Mucosa of stomach (tissue), 1 donor: ENCODE data around the gene ADAM12.

Experiments used
- H3K27me3 ChIP-seq: one replicate; pipeline ENCODE4 v1.7.0; 2013; ENCODE audit warnings: mild to moderate bottlenecking, low read length; ENCODE audit not compliant: control insufficient read depth, insufficient read depth
- H3K36me3 ChIP-seq: one replicate; pipeline ENCODE4 v1.7.0; 2013; ENCODE audit warnings: low read length; ENCODE audit not compliant: control insufficient read depth, insufficient read depth
- H3K4me1 ChIP-seq: one replicate; pipeline ENCODE4 v1.7.0; 2013; ENCODE audit warnings: mild to moderate bottlenecking, low read length; ENCODE audit not compliant: control insufficient read depth, insufficient read depth
- H3K4me3 ChIP-seq: one replicate; pipeline ENCODE4 v1.7.0; 2013; ENCODE audit warnings: low read length
- H3K9ac ChIP-seq: one replicate; pipeline ENCODE4 v1.7.0; 2013; ENCODE audit warnings: mild to moderate bottlenecking, low read length, moderate library complexity
- H3K9me3 ChIP-seq: one replicate; pipeline ENCODE4 v1.7.0; 2013; ENCODE audit warnings: mild to moderate bottlenecking, low read length, moderate library complexity; ENCODE audit not compliant: control insufficient read depth
- donor health status: Pancreatic carcinoma.

The ADAM12 gene

DNA sequence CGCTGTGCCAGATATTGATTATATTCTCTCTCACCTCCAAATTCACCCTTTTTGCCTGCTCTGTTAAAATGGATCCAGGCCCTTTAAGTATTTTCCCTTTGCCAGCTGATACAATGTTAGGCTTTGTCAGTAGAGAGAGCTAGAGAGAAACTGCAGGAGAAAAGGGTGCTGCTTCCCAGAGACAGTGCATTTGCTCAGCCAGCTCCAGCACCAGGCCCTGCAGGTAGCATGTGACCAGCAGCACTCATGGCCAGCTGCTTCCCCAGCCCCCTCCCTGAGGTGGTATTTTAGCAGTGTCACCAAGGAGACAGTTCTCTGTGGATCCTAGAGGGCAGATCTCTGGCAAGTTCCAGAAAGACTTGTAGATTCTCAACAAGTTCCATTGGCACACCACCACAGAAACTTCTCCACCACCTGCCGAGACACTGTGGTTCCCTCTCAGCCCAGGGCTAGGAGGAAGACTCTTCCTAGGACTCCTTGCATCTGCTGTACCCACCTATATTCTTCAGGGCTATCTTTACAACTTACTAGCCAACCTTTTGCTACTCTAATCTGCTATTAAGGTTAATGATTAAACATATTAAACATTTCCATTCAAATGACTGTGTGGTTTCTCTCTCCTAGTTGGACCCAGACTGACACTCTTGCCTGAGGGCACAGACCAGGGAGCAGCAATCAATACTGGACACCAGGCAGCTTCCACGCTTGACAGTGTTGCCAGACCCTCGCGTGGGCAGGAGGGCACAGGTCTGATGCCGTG lies 35.6 kb upstream of the ADAM12 start:
- Histone ChIP-seq H3K36me3 (no peaks in the 10 kb centered on the region), H3K27me3 (no peaks in the 10 kb centered on the region), H3K4me1 (no peaks in the 10 kb centered on the region), H3K9me3 (no peaks in the 10 kb centered on the region), H3K9ac (no peak overlapping the region), H3K4me3 (no peak overlapping the region)

DNA sequence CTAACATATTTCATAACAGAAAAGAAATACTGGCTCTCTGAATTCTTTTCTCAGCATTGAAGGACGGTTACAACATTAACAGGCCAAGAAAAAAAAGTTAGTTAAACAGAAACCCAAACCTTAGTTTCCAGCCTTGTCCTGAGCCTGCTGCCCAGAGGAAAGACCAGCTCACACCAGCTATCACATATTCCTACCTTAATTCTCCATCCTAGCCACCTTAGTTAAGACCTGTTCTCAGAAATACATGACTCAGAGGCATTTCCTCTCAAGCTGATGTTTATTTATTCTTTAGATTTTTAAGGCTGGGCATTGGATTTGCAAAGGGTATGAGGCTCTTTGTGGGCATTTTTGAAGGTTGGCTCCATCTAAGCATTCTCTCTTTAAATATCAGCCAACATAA lies 34.3 kb upstream of the ADAM12 start:
- H3K4me1 ChIP-seq = no peaks in the 10 kb centered on the region
- no peaks in the 10 kb centered on the region for H3K27me3 ChIP-seq
- H3K4me3 ChIP-seq = no peak overlapping the region
- H3K9ac ChIP-seq = no peak overlapping the region
- no peaks in the 10 kb centered on the region for H3K9me3 ChIP-seq
- no peaks in the 10 kb centered on the region for H3K36me3 ChIP-seq

DNA sequence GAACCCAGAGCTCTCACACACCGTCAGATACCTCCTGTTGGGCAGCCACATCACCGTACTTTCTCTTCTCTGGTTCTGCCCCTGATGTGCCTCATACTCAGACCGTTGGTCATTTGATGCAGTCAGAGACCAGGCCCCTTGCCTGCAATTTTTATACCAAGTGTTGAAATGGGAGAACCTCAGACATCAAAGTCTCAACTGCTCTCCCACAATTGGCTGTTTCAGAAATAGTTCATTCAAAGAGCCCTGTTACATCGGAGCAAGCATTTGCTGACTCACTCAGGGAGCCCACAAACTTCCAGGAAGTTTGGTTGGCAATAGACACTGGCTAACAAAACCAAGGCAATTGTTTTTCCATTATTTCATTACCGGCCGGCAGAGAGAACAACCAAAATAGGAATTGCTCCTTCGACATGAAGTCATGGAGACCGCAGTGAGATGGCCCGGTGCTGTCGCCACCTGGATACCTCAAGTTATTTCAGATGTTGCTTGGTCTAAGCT lies 33.5 kb upstream of the ADAM12 start:
- no peaks in the 10 kb centered on the region for H3K4me1 ChIP-seq
- H3K9me3 ChIP-seq = no peaks in the 10 kb centered on the region
- no peak overlapping the region for H3K9ac ChIP-seq
- H3K27me3 ChIP-seq = no peaks in the 10 kb centered on the region
- no peak overlapping the region for H3K4me3 ChIP-seq
- H3K36me3 ChIP-seq = no peaks in the 10 kb centered on the region

DNA sequence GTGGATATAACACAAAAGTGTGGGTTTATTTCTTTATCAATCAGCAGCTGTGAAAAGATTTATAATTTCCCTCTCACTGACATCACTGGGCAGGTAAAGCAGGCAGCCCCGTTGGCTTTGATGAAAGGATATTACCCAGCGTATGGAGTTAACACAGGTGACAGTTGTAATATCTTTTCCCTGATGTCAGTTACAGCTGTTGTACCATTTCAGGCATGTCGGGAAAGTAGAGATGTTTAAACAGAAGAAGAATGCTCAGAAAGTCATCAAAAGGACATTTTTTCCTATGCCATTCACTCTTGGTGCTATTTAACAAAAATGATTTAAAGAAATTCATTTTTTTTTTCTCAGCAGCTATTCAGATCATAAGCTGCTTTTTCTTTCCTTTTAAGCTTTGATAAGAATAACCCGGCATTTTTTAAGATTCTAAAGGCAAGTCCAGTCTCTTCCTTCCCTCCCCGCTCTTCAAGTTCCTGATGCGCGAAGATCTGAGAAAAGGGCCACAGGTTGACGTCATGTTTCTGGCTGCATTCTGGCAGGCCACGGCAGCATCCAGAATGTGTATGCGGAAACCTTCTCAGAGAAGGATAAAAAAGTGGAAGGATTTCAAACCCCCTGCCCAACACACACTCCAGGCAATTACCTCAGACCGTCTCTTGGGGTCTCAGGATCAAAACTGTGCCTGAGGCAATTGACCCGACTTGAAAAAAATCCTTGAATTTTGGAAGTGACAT lies 32.5 kb upstream of the ADAM12 start:
- Histone ChIP-seq H3K9ac (no peak overlapping the region), H3K9me3 (no peaks in the 10 kb centered on the region), H3K36me3 (no peaks in the 10 kb centered on the region), H3K4me3 (no peak overlapping the region), H3K27me3 (no peaks in the 10 kb centered on the region), H3K4me1 (no peaks in the 10 kb centered on the region)

DNA sequence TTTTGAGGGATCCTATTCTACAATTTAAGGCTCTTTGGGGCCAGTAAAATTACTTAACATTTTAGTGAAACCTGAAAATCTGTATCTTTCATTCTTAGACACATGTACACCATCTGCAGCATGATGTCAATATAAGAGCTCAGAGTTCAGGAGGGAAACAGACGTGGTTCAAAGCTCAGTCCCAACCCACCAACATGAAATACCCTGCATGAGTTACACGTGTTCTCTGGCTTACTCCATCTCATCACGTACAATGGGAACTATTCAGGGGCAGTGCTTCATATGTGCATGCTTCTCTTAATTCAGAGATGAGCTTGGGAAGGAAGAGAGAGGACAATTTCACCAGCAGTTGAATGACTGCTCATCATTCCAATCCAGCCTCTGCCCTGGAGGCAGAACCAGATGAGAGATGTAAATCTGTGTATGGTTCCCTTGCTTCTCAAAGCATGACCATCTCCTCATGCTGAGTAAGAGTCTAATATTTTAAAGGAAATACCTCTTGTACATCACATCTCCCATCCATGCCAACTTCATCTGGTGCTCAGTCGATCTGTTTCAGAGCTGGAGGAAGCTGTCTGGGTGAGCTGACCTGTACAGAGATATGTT lies 29.0 kb upstream of the ADAM12 start:
- Histone ChIP-seq H3K9ac (no peak overlapping the region), H3K4me1 (no peaks in the 10 kb centered on the region), H3K4me3 (no peak overlapping the region), H3K9me3 (no peaks in the 10 kb centered on the region), H3K27me3 (no peaks in the 10 kb centered on the region), H3K36me3 (no peaks in the 10 kb centered on the region)

DNA sequence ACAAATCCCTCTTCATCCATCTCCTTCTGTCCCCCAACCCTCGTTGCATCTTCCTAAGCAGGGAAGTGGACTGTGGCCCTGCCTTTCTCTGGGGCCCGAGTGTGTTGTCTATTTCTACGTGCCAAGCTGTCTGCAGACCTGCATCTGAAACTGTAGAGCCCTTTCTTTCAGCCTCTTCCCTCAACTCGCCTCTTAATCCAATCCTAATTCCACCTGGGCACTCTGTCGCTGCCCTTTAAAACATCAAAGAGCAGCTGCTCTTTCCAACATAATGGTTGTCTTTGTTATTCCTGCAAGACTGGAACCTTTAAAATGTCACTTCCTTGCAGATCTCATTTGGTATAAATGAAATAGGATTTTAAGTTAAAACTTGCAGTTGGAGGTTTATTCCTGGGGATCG lies 21.5 kb upstream of the ADAM12 start:
- no peak overlapping the region for H3K9ac ChIP-seq
- H3K4me1 ChIP-seq = no peaks in the 10 kb centered on the region
- H3K36me3 ChIP-seq = no peaks in the 10 kb centered on the region
- no peaks in the 10 kb centered on the region for H3K27me3 ChIP-seq
- no peaks in the 10 kb centered on the region for H3K9me3 ChIP-seq
- H3K4me3 ChIP-seq = no peak overlapping the region

DNA sequence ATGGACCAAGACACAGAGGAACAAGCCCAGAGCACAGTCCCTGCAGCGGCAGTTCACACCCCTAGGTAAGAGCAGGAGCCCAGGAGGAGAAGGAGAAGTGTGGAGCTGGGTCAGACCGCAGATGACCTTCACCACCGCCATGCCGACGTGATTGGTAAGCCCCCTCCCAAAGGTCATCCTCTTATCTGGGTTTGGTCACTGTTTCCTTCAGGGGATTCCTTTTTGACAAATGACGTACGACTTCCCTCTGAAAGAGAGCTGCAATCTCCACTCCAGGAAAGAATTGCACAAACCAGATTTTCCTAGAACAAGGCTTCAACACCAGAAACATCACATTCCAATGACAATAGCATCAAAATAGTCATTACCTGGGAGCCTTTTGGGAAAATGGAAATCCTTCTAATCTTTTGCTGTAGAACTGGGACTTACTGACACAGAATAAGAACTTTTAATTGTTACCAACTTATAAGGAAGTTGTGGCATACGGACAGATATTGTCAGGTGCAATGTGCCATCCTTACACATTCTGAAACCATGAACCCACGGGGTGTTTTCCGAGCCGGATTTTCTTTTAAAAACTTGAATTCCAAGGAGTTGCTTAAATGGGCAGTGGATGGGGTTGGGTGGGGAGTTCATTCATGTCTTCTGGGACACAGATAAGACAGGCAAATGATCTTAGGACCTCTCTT lies 20.8 kb upstream of the ADAM12 start:
- H3K4me3 ChIP-seq = no peak overlapping the region
- no peaks in the 10 kb centered on the region for H3K9me3 ChIP-seq
- H3K27me3 ChIP-seq = no peaks in the 10 kb centered on the region
- H3K36me3 ChIP-seq = no peaks in the 10 kb centered on the region
- no peaks in the 10 kb centered on the region for H3K4me1 ChIP-seq
- no peak overlapping the region for H3K9ac ChIP-seq

DNA sequence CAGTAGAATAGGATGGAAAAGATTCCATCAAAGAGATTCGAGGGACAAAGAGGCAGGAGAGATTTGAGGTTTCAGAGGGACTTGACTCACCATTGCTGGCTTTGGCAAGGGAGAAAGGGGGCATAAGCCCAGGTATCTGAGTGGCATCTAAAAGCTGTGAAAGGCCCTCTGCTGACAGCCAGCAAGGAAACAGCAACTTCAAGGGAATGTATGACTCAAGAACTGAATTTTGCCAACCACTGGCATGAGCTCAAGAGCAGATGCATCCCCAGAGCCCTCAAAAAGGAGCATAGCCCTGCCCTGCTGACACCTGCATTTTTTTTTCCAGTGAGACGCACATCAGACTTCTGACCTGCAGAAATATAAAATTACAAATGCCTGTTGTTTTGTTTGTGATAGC lies 19.6 kb upstream of the ADAM12 start:
- H3K27me3 ChIP-seq = no peaks in the 10 kb centered on the region
- H3K9ac ChIP-seq = no peak overlapping the region
- H3K9me3 ChIP-seq = no peaks in the 10 kb centered on the region
- H3K4me3 ChIP-seq = no peak overlapping the region
- no peaks in the 10 kb centered on the region for H3K4me1 ChIP-seq
- H3K36me3 ChIP-seq = no peaks in the 10 kb centered on the region

DNA sequence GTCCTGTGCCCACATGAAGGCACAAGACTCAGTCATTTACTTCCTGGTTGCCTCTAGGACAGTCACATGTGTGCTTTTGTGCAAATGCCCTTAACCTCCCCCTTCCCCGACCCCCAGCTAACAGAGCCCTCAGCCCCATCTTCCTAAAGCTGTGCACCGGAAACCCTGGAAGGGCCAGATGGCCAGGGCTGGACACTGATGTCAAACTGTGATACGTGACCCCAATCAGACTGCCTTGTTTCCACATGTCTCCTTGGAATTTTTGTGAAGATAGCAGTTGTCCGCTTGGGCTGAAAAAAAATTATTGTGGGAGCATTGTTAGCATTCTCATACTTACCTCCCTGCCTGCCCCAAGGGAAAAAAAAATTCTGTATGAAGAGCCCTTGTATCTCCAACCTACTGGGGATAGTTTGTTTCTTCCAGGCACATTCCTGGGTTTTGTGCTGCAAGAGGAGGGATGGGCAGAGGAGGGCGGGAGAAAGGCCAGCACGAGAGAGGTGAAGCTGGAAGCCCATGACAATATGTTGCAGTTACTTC lies 17.0 kb upstream of the ADAM12 start:
- Histone ChIP-seq H3K4me3 (no peak overlapping the region), H3K27me3 (no peaks in the 10 kb centered on the region), H3K9me3 (no peaks in the 10 kb centered on the region), H3K4me1 (no peaks in the 10 kb centered on the region), H3K36me3 (no peaks in the 10 kb centered on the region), H3K9ac (no peak overlapping the region)

DNA sequence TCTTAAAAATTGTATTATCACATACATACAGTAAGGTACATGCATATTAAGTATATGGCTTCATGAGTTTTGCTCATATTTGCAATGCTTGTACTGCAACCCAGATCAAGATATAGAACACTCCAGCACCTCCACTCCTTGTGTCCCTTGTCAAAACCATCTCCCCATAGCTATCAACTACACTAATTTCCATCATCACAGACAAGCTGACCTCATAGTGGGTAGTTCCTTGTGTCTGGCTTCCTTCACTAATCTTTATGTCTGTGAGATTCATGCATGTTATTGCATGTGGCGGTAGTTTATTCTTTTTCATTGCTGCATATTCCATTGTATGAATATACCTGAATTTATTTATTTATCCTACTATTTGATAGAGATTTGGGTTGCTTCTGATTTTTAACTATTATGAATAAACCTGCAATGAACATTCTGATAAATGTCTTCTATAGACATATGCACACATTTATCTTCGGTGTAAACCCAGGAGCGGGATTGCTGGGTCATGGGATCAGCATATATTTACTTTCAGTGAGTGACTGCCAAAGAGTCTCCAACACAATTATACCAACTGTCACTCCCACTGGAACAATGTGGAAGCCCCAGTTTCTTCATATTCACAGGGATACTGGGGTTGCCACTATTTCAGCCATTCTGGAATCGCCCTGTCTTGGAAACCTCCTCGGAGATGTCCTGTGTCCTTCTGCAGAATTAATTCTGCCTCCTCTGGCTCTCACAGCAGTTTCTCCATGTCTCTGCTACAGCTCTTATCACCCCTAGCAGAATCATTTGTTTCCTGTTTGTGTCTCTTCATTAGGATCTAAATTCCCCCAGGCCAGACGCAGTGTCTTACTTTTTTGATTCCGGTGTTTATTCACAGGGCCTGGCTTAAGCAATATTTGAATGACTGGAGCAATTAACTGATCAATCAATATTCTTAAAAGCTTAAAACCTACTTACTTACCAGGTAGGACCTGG lies 14.7 kb upstream of the ADAM12 start:
- no peaks in the 10 kb centered on the region for H3K9me3 ChIP-seq
- no peak overlapping the region for H3K9ac ChIP-seq
- H3K4me3 ChIP-seq = no peak overlapping the region
- no peaks in the 10 kb centered on the region for H3K4me1 ChIP-seq
- no peaks in the 10 kb centered on the region for H3K36me3 ChIP-seq
- no peaks in the 10 kb centered on the region for H3K27me3 ChIP-seq

DNA sequence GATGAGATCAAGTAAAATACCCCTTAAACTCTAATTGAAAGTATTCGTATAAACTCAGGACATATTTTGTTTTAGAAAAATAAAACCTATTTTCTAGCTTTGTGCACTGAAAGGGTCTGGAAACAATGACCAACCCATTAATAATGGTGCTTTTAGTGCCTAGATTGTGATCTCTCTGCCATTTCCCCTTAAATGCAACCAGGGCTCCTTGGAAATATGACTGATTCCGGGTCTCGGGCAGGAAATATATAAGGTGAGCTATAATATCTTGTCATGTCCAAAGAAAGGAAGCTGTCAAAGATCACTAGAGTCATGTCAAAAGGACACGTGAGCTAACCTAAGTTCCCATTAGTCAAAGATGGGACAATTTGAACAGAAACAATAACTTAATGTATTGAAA lies 12.4 kb upstream of the ADAM12 start:
- Histone ChIP-seq H3K9me3 (no peaks in the 10 kb centered on the region), H3K4me1 (no peaks in the 10 kb centered on the region), H3K9ac (no peak overlapping the region), H3K27me3 (no peaks in the 10 kb centered on the region), H3K4me3 (no peak overlapping the region), H3K36me3 (no peaks in the 10 kb centered on the region)
